NK-92 (cell line): Measurements from ENCODE around the gene TAPBPL.

Source experiments
- DNase-seq: peaks from one replicate; lab custom pipeline; 2025; ENCODE audit not compliant: unreplicated experiment; lab: John Stamatoyannopoulos, UW

Gene TAPBPL

GRCh38 chr12:6435961-6436715, 15.7 kb upstream of the TAPBPL start:
- no peak for DNase-seq

GRCh38 chr12:6437586-6437985, 14.3 kb upstream of the TAPBPL start:
- no peak for DNase-seq

- no peak for DNase-seq
These were observed 13.5 kb upstream of the TAPBPL start for GRCh38 chr12:6438345-6438744.

- DNase-seq, result no peak
These were observed 11.5 kb upstream of the TAPBPL start for GRCh38 chr12:6440391-6440790.

- DNase-seq, result no peak
These were observed 9.0 kb upstream of the TAPBPL start for GRCh38 chr12:6442836-6443235.

GRCh38 chr12:6443361-6443983, 8.4 kb upstream of the TAPBPL start:
- no peak for DNase-seq

- no peak for DNase-seq
These were observed 7.8 kb upstream of the TAPBPL start for GRCh38 chr12:6444031-6444430.

- no peak for DNase-seq
These were observed 6.8 kb upstream of the TAPBPL start, which contains the start of gene CD27 for GRCh38 chr12:6444704-6445688. CD27 (plus strand) TSS chr12:6444955; CDS start chr12:6445096, 141 bp downstream.

GRCh38 chr12:6450091-6450868, 1.6 kb upstream of the TAPBPL start:
- DNase-seq, result no peak

- DNase-seq, result no peak
These were observed 934 bp upstream of the TAPBPL start for GRCh38 chr12:6450869-6451347.

- no peak for DNase-seq
These were observed 552 bp downstream of the TAPBPL start for GRCh38 chr12:6452245-6452943.

GRCh38 chr12:6452944-6453630, 1.2 kb downstream of the TAPBPL start:
- no peak for DNase-seq

- DNase-seq, result no peak
These were observed 5.5 kb downstream of the TAPBPL start for GRCh38 chr12:6457220-6457945.

- no peak for DNase-seq
These were observed 6.6 kb downstream of the TAPBPL start for GRCh38 chr12:6458281-6459003.

GRCh38 chr12:6459004-6459337, 7.1 kb downstream of the TAPBPL start:
- no peak for DNase-seq

- no peak for DNase-seq
These were observed 9.0 kb downstream of the TAPBPL start for GRCh38 chr12:6460751-6461371.

GRCh38 chr12:6461401-6462233, 9.8 kb downstream of the TAPBPL start:
- DNase-seq, result peak; percentile 17
